ENCODE data around the gene MYBPC3.

MYBPC3 gene

DNA sequence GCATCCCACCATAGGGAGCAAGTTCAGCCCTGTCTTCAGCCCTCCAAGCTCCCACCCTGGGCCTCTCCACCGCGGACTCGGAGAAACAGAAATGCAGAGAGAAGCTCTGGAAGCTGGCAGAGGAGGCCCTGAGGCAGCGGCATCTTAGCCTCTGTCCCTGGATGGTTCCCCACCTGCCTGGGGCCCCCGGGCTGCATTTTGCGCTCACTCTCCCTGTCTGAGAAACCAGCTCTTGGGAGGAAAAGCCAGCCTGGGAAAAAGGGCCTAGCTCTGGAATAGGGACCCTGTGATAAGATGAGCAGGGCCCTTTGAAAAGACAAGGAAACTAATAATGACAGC lies 37.9 kb upstream of the MYBPC3 start:
- H3K4me3 Mint-ChIP-seq: no peak overlapping the region
- peaks cover 40% of the 10 kb centered on the region for H3K4me1 Mint-ChIP-seq (ENCODE audit: low read depth)
- no peaks in the 10 kb centered on the region for H3K36me3 Mint-ChIP-seq
- H3K9me3 Mint-ChIP-seq (ENCODE audit: low read depth): no peaks in the 10 kb centered on the region
- no peak overlapping the region for H3K27ac Mint-ChIP-seq
- no peaks in the 10 kb centered on the region for H3K27me3 Mint-ChIP-seq

DNA sequence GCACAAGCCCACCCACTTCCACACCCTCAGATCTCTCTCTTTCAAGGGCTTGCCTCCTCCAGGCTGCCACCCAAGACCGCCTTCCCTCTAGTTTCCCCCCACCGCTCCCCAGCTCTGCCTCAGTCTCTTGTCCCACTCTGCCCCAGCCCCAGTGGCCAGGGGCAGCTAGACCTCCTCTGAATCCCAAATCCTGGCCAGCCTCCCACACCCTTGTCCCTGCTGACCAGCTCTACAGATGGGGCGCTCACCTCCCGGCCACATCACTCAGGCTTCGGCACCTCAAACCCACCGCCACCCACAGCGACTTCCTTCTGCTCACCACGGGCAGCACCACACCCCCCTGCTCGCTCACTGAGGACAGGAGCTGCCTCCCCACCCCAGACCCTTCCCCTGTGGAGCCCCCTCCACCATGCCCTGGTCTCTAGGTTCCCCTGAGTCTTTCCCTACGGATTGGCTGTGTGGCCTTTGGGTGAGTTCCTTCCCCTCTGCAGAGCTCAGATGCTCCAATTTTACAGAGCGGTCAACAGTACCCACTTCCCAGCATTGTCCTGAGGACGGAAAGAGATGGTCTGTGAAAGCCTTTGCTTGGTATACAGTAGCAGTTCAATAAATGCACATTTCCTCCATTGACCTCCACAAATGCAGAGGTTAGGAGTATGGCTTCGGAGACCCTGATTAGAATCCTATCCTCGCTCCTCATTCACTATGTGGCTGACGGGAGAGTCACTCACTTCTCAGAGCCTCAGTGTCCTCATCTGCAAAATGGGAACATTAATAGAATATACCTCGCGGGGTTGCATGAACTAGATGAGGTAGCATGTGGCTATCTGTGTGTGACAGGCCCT lies 37.3 kb upstream of the MYBPC3 start:
- Mint-ChIP-seq H3K27ac (no peak overlapping the region), H3K36me3 (no peaks in the 10 kb centered on the region), H3K4me3 (peak overlapping the region; percentile 30), H3K4me1 (ENCODE audit: low read depth) (peaks cover 38% of the 10 kb centered on the region), H3K9me3 (ENCODE audit: low read depth) (no peaks in the 10 kb centered on the region), H3K27me3 (no peaks in the 10 kb centered on the region)

DNA sequence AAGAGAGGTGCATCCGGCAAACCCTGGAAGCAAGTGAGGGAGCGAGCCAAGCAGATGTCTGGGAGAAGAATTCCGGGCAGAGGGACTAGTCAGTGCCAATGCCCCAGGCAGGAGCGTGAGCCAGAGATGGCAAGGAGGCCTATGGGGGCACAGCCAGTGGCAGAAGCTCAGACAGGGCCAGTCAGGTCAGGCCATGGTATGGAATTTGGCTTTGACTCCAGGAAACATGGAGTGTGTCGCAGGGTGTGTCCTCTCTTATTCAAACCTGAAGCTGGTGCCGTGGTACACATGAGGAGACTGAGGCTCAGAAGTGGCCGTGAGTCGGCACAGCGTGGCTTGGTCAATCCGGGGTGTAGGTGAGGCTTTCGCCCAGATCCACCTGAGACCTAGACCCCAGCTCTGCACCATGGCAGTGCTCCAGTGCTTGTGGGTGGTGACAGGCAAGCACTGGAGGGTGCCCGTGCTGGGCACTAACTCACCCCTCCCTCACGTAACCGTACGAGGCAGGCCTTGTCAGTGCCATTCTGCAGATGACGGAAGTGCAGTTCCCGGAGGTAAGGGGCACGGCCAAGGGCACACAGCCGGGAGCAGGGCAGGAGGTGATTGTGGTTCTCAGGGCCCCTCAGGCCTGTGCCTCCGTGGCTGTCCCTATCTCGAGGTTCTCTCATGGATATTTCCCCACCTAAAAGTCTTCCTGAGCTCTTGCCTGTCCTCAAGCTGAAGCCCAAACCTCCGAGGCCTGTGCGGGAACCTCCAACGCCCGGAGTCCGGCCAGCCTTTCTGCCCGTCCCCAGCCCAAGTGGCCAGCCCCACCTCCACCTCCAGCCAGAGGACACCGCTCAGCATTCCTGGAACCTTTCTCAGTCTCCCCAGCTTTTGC lies 36.4 kb upstream of the MYBPC3 start:
- peaks cover 34% of the 10 kb centered on the region for H3K4me1 Mint-ChIP-seq (ENCODE audit: low read depth)
- H3K9me3 Mint-ChIP-seq (ENCODE audit: low read depth): no peaks in the 10 kb centered on the region
- H3K27ac Mint-ChIP-seq: no peak overlapping the region
- H3K4me3 Mint-ChIP-seq: peak overlapping the region; percentile 30
- H3K27me3 Mint-ChIP-seq: no peaks in the 10 kb centered on the region
- H3K36me3 Mint-ChIP-seq: no peaks in the 10 kb centered on the region

DNA sequence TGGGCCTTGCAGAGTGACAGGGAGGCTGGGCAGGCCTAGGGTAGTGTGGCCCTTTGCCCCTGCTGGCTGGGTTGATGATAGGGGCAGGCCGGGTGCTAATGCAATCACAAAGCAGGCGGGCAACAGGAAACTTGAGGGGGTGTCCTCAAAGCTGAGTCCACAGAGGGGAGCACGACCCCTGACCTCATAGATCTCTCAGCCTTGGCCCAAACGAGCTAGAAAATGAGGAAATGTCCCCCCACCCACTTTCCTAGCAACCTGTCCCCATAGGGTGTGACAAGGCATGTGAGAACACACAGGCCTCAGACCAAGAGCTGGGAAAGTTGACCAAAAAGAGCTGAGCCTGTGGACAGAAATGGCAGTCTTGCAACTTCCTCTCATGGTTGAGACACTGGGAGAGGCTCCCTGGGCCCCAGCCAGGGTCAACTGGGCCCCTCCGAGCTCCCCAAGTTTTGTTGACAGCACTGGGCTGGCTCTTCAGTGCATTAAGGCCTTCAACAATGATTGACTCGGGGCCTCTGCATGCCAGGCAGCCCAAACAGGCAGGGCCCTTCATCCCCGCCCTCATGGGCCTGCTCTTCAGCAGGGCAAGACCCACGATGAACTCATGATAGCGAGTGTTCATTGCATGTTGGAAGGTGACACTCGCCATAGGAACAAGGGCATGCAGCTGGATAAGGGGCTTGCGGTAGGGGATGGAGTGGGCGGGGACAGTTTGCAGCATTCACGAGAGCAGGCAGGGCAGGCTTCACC lies 35.6 kb upstream of the MYBPC3 start:
- H3K27me3 Mint-ChIP-seq: no peaks in the 10 kb centered on the region
- peaks cover 28% of the 10 kb centered on the region for H3K4me1 Mint-ChIP-seq (ENCODE audit: low read depth)
- no peak overlapping the region for H3K27ac Mint-ChIP-seq
- peak overlapping the region; percentile 17 for H3K4me3 Mint-ChIP-seq
- H3K36me3 Mint-ChIP-seq: no peaks in the 10 kb centered on the region
- no peaks in the 10 kb centered on the region for H3K9me3 Mint-ChIP-seq (ENCODE audit: low read depth)

DNA sequence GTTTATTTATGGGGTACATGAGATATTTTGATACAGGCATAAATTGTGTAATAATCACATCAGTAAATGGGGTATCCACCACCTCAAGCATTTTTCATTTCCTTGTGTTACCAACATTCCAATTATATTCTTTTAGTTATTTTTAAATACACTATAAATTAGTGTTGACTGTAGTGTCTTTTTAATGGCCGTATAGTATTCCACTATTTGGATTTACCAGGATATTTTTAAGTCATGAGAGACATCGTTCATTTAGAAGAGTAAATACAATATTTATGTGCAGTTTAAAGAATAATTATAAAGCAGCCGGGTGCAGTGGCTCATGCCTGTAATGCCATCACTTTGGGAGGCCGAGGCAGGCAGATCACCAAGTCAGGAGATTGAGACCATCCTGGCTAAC lies 32.0 kb upstream of the MYBPC3 start:
- Mint-ChIP-seq H3K27ac (no peak overlapping the region), H3K9me3 (ENCODE audit: low read depth) (no peaks in the 10 kb centered on the region), H3K4me3 (no peak overlapping the region), H3K27me3 (no peaks in the 10 kb centered on the region), H3K36me3 (no peaks in the 10 kb centered on the region), H3K4me1 (ENCODE audit: low read depth) (peaks cover 12% of the 10 kb centered on the region)

DNA sequence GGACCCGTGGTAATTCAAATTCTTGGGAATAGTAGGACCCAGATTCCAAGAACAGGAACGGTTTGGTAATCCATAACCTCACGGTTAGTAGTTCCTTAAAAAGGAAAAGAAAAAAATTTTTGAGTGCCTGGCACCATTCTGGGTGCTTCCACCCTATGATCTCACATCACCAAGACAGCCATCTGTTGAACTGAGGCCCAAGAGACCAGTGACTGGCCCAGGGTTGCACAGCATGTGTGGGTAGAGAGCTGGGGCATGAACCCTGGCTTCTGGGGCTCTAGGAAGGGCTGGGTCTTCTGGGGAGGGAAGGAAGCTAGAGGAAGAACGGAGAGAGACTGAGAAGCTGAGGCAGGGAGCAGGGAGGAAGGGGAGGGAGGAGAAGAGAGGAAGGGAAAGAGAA lies 30.6 kb upstream of the MYBPC3 start:
- no peaks in the 10 kb centered on the region for H3K27me3 Mint-ChIP-seq
- H3K4me3 Mint-ChIP-seq: no peak overlapping the region
- no peak overlapping the region for H3K27ac Mint-ChIP-seq
- H3K4me1 Mint-ChIP-seq (ENCODE audit: low read depth): peaks cover 3% of the 10 kb centered on the region
- no peaks in the 10 kb centered on the region for H3K9me3 Mint-ChIP-seq (ENCODE audit: low read depth)
- H3K36me3 Mint-ChIP-seq: no peaks in the 10 kb centered on the region

DNA sequence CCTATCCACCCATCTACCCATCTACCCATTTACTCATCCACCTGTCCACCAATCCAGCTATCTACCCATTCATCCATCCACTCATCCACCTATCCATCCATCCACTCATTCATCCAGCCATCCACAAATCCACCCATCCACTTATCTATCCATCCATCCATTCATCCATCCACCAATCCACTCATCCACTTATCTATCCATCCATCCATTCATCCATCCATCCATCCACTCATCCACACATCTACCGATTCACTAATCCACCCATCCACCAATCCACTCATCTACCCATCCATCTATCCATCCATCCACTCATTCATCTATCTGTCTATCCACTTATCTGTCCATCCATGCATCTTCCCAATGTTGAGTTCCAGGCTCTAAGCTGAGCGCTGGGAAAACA lies 27.6 kb upstream of the MYBPC3 start:
- Mint-ChIP-seq H3K9me3 (ENCODE audit: low read depth) (no peaks in the 10 kb centered on the region), H3K36me3 (no peaks in the 10 kb centered on the region)

DNA sequence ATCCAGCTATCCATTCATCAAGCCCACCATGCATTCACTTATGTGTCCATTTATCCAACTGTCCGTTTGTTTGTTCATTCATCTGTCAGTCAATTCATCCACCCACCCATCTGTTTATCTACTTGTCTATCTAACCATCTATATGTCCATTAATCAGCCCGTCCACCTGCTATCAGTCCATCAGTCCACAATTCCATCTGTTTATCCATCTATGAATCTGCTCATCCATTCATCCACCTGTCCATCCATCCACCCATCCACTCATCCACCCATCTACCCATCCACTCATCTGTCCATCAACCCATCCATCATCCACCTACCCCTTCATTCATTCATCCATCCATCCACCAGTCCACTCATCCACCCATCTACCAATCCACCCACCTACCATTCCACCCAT lies 26.8 kb upstream of the MYBPC3 start:
- Mint-ChIP-seq H3K27me3 (no peaks in the 10 kb centered on the region), H3K27ac (no peak overlapping the region), H3K36me3 (no peaks in the 10 kb centered on the region)

More for the DNA sequence above, 27.6 kb upstream of the MYBPC3 start:
- Mint-ChIP-seq H3K27ac (no peak overlapping the region), H3K4me1 (ENCODE audit: low read depth) (peaks cover 3% of the 10 kb centered on the region), H3K27me3 (no peaks in the 10 kb centered on the region), H3K4me3 (no peak overlapping the region)

DNA sequence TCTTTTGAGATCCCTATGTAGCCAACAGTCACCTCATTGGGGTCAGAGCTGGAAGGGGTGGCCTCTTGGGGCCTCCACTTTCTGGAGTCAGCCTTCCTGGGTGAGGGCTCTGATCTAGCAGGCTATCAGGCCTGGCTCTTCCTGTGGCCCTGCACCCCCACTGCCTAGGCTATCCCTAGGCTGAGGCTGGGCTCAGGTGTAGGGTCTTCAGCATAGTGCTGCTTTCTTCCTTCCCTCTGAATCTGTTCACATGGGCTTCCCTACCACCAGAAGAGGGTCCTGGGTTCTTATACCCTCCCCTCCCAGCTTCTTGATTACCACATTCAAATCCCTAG lies 26.3 kb upstream of the MYBPC3 start:
- Mint-ChIP-seq H3K4me3 (no peak overlapping the region), H3K36me3 (no peaks in the 10 kb centered on the region), H3K4me1 (ENCODE audit: low read depth) (peaks cover 6% of the 10 kb centered on the region), H3K27ac (no peak overlapping the region), H3K9me3 (ENCODE audit: low read depth) (no peaks in the 10 kb centered on the region), H3K27me3 (no peaks in the 10 kb centered on the region)

More for the DNA sequence above, 26.8 kb upstream of the MYBPC3 start:
- peaks cover 6% of the 10 kb centered on the region for H3K4me1 Mint-ChIP-seq (ENCODE audit: low read depth)
- H3K4me3 Mint-ChIP-seq: no peak overlapping the region
- H3K9me3 Mint-ChIP-seq (ENCODE audit: low read depth): no peaks in the 10 kb centered on the region

DNA sequence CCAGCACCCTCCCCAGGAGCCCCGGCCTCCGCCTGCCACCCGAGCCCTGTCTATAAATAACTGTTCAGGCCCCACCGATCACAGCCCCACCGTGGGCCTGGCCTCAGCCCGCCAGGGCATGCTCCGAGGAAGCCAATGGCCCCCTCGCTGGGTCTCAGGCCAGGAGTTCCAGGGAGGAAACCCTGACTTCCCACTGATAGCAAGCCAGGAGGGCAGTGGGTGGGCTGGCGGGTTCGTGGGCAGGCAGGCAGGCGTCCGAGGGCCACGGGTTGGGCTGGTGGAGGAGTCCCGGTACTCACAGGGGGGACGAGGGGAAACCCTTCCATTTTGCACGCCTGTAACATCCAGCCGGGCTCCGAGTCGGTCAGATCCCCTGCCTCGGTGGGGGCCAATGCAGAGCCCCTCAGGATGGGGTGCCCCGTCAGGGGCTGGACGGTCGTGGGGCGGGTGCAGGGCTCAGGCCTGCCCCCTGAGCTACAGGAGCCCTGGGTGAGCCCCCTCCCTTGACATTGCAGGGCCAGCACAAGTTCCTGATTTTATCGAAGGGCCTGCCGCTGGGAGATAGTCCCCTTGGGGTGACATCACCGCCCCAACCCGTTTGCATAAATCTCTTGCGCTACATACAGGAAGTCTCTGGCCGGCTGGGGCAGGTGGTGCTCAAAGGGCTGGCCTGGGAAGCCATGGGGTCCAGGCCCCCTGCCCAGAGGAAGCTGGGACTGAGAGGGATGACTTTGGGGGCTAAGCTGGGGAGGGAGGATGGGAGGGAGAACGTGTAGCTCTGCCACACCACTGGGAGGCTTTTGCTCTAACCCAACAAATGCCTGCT lies 25.7 kb upstream of the MYBPC3 start, which contains the start of gene SPI1:
Gene SPI1, minus strand, starts transcription at position 538 of the 826 bp plus-strand sequence. Its CDS starts 194 bp downstream, at position 344.
- H3K9me3 Mint-ChIP-seq (ENCODE audit: low read depth): no peaks in the 10 kb centered on the region
- H3K4me3 Mint-ChIP-seq: no peak within 1 kb of the TSS
- H3K4me1 Mint-ChIP-seq (ENCODE audit: low read depth): peaks cover 6% of the 10 kb centered on the region
- H3K36me3 Mint-ChIP-seq: no peaks in the 10 kb centered on the region
- no peaks in the 10 kb centered on the region for H3K27me3 Mint-ChIP-seq
- no peak within 1 kb of the TSS for H3K27ac Mint-ChIP-seq

DNA sequence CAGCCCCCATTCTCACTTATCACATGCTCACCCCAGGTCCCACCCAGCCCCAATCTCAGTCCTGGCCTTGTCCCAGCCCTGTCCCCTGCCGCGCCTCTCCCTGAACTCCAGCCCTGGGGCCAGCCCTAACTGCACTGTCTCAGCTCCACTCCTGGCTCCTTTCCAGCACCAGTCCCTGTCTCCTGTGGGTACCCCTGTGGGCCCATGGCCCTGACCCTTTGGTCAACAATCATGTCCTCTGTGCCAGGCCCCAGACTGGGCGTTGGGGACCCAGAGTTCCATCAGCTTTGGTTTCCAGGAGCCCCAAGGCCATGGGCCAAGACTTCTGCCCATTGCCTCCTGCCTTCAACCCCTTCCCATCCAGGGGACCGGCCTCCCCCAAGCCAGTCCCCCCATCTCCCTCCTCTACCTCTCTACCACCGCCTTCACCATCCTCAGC lies 25.1 kb upstream of the MYBPC3 start:
- no peaks in the 10 kb centered on the region for H3K9me3 Mint-ChIP-seq (ENCODE audit: low read depth)
- H3K4me1 Mint-ChIP-seq (ENCODE audit: low read depth): peaks cover 6% of the 10 kb centered on the region
- H3K27ac Mint-ChIP-seq: no peak overlapping the region
- no peaks in the 10 kb centered on the region for H3K36me3 Mint-ChIP-seq
- H3K27me3 Mint-ChIP-seq: no peaks in the 10 kb centered on the region
- H3K4me3 Mint-ChIP-seq: no peak overlapping the region

DNA sequence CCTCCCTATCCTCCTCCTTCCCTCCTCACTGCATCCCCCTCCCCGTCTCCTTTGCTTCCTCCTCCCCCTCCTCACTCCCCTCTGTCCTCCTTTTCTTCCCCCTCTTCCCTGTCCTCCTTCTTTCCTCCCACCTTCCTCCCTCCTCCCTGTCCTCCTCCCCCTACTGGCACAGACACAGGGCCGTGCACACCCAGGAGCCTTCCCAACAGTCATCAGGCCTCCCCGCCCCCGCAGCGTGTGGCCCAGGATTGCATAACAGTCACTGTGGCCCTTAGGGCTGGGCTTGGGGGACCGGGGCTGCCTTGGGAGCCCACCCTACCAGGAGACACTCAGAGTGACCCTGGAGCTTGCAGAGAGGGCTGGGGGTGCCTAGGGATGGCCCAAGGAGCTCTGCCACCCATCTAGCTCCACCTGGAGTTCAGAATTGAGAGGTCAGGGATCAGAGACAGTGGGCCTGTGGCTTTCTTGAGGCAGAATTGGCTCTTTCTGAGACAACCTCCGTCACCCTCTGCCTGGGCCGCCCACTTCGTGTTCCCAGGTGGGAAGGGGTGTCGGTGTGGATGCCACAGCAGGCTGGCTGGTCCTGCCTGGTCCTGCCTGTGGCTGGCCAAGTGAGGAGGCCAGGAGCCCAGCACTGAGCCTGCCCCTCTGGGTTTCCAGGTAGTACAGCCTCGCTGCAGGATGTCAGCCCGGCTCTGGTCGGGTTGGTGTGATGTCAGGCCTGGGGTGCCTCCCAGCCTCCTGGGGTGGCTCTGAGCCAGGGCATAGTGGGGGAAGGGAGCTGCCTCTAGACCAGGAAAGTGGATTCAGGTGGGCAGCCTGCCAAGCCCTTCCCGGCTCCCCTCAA lies 24.2 kb upstream of the MYBPC3 start:
- H3K4me3 Mint-ChIP-seq: no peak overlapping the region
- peaks cover 5% of the 10 kb centered on the region for H3K4me1 Mint-ChIP-seq (ENCODE audit: low read depth)
- no peaks in the 10 kb centered on the region for H3K36me3 Mint-ChIP-seq
- no peak overlapping the region for H3K27ac Mint-ChIP-seq
- H3K27me3 Mint-ChIP-seq: no peaks in the 10 kb centered on the region
- no peaks in the 10 kb centered on the region for H3K9me3 Mint-ChIP-seq (ENCODE audit: low read depth)

DNA sequence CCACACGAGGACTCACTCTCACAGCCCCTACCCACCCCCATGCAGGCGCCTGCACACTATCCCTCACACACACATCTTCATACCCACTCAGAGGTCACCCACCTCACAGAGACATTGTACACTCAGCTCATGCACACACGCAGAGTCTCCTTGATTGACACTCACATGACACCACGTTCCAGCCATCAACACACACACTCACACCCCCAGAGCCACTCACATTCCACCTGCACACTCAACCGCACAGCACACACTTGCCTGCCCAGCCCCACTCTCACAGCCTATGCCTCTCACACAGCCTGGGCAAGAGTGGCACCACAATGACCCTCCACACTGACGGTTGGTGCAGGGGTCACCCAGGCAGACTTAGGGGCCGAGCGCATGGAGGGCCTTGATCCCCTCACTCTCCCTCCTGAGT lies 23.6 kb upstream of the MYBPC3 start:
- H3K9me3 Mint-ChIP-seq (ENCODE audit: low read depth): no peaks in the 10 kb centered on the region
- no peaks in the 10 kb centered on the region for H3K36me3 Mint-ChIP-seq
- H3K27ac Mint-ChIP-seq: no peak overlapping the region
- H3K27me3 Mint-ChIP-seq: no peaks in the 10 kb centered on the region
- no peak overlapping the region for H3K4me3 Mint-ChIP-seq
- H3K4me1 Mint-ChIP-seq (ENCODE audit: low read depth): peaks cover 5% of the 10 kb centered on the region
